ENCODE measurements around the gene PTTG1IP. TPM values are rescaled to one million over a fixed set of nuclear protein-coding genes. Genes with fewer than 3 reads are reported as not detected.

PTTG1IP gene
- total RNA-seq, 1 donor from 2014 or later: 240 TPM

GRCh38 chr21:44854391-44854663 lies 19.2 kb downstream of the PTTG1IP start:
- TF ChIP-seq EZH2 (IDR thresholded peaks at IDR 0.05; ENCODE audit: insufficient read depth, low read length) (no peak), CTCF (IDR thresholded peaks at IDR 0.05; ENCODE audit: insufficient read depth, low read depth, low read length) (no peak)
- Mint-ChIP-seq H3K27me3 (ENCODE audit: low read depth, unreplicated experiment) (peaks cover 2% of the 10 kb centered on the region), H3K27ac (ENCODE audit: unreplicated experiment) (peak overlapping the region; percentile 47), H3K9me3 (ENCODE audit: unreplicated experiment) (no peaks in the 10 kb centered on the region), H3K4me3 (ENCODE audit: unreplicated experiment) (no peak overlapping the region), H3K36me3 (ENCODE audit: low read depth, unreplicated experiment) (peaks cover 30% of the 10 kb centered on the region), H3K4me1 (ENCODE audit: low read depth, unreplicated experiment) (no peaks in the 10 kb centered on the region)
- no peak overlapping the region for H3K4me2 ChIP-seq (ENCODE audit: low read length)
- no peak overlapping the region for H2AFZ ChIP-seq (ENCODE audit: low read depth, low read length)
- DNase-seq (ENCODE audit: low read depth) (no peak), FAIRE-seq (no peak)
- H3K9ac ChIP-seq (ENCODE audit: low read length): no peak overlapping the region
- H3K79me2 ChIP-seq (ENCODE audit: insufficient read depth, low read length): peaks cover 69% of the 10 kb centered on the region
- H3K27ac ChIP-seq (ENCODE audit: low read depth, low read length): no peak overlapping the region
- no peaks in the 10 kb centered on the region for H3K9me3 ChIP-seq (ENCODE audit: insufficient read depth, low read depth, low read length)
- H3K27me3 ChIP-seq (ENCODE audit: insufficient read depth, low read length): no peaks in the 10 kb centered on the region
- H3K36me3 ChIP-seq (ENCODE audit: insufficient read depth, low read length): peaks cover 28% of the 10 kb centered on the region
- H4K20me1 ChIP-seq (ENCODE audit: insufficient read depth, low read length): peaks cover 80% of the 10 kb centered on the region
- H3K4me1 ChIP-seq (ENCODE audit: insufficient read depth, low read length): no peaks in the 10 kb centered on the region
- no peak overlapping the region for H3K4me3 ChIP-seq (ENCODE audit: insufficient read depth, low read depth, low read length)

- Histone ChIP-seq H3K9ac (ENCODE audit: low read length) (no peak overlapping the region), H3K27ac (ENCODE audit: low read depth, low read length) (no peak overlapping the region), H3K79me2 (ENCODE audit: insufficient read depth, low read length) (peaks cover 64% of the 10 kb centered on the region), H3K9me3 (ENCODE audit: insufficient read depth, low read depth, low read length) (no peaks in the 10 kb centered on the region), H2AFZ (ENCODE audit: low read depth, low read length) (no peak overlapping the region), H3K4me1 (ENCODE audit: insufficient read depth, low read length) (no peaks in the 10 kb centered on the region), H3K4me2 (ENCODE audit: low read length) (no peak overlapping the region), H3K4me3 (ENCODE audit: insufficient read depth, low read depth, low read length) (no peak overlapping the region), H3K36me3 (ENCODE audit: insufficient read depth, low read length) (peaks cover 24% of the 10 kb centered on the region), H3K27me3 (ENCODE audit: insufficient read depth, low read length) (no peaks in the 10 kb centered on the region), H4K20me1 (ENCODE audit: insufficient read depth, low read length) (peaks cover 76% of the 10 kb centered on the region)
- Mint-ChIP-seq H3K27ac (ENCODE audit: unreplicated experiment) (peak overlapping the region; percentile 47), H3K9me3 (ENCODE audit: unreplicated experiment) (no peaks in the 10 kb centered on the region), H3K27me3 (ENCODE audit: low read depth, unreplicated experiment) (peaks cover 2% of the 10 kb centered on the region), H3K4me1 (ENCODE audit: low read depth, unreplicated experiment) (no peaks in the 10 kb centered on the region), H3K36me3 (ENCODE audit: low read depth, unreplicated experiment) (peaks cover 25% of the 10 kb centered on the region), H3K4me3 (ENCODE audit: unreplicated experiment) (no peak overlapping the region)
- no peak for TF ChIP-seq EZH2 (IDR thresholded peaks at IDR 0.05; ENCODE audit: insufficient read depth, low read length)
- TF ChIP-seq CTCF (IDR thresholded peaks at IDR 0.05; ENCODE audit: insufficient read depth, low read depth, low read length): no peak
- DNase-seq (ENCODE audit: low read depth) (no peak), FAIRE-seq (no peak)
Measured at GRCh38 chr21:44853601-44854390, 19.7 kb downstream of the PTTG1IP start.

Measured in astrocyte (in vitro differentiated cells and primary cell).